ENCODE results near the gene NSDHL.

The NSDHL gene

DNA sequence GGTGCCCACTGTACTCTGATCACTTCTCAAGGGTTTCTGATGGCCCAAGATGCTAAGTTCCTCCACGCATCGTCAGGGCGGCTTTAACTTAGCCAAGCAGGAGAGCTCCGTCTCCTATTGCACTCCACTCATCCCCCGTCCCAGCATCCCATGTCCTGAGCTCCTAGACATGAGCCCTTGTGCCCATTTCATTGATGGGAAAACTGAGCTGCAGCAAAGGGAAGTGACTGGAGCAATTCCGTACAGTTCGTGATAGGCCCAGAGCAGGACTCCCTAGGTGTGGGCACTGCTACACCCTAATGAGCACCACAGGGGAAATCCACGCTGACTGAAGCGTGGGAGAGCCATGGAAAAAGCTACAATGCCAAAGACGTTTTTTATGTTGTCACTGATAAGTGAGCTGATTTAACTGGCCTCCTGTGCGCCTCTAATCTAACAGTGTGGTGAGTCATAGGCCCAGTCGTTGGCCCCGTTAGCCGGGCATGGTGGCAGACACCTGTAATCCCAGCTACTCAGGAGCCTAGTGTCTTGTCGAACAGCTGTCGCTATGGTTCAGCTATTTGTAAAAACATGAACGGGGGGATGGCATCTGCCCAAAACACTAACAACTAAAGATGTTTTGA, 14.9 kb downstream of the NSDHL start:
- no peak for DNase-seq

DNA sequence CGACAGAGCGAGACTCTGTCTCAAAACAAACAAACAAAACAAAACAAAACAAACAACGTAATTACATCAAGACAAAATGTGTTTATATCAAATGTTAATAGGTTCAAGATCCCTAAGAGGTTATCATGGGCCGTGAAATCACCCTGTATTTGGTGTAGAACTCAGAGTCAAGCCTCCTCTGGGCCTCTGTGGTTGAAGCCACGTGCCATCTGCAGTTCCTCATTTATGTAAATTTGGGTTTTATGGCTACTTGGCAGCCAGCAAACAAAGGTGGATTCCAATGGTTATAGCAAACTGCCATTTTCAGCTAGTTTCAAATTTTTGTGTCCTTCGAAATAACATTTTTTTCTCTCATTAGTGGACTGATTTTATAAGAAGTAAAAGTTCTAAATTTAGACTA, 16.4 kb downstream of the NSDHL start:
- no peak for DNase-seq

DNA sequence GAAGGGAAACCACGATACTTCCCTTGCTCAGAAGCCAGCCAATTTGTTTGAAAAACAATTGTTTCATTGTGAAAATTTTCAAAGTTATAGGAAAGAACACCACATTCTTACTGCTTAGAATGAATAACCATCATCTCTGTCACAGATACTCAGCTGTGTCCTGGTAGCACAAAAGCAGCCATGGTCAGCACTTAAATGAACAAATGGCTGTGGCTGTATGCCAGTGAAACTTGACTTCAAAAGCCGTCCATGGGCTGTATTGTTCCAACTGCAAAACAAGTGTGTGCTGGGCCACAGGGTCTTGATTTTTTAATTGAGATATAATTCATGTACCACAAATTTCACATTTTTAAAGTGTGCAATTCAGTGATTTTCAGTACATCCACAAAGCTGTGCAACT, 19.6 kb downstream of the NSDHL start:
- DNase-seq = no peak

DNA sequence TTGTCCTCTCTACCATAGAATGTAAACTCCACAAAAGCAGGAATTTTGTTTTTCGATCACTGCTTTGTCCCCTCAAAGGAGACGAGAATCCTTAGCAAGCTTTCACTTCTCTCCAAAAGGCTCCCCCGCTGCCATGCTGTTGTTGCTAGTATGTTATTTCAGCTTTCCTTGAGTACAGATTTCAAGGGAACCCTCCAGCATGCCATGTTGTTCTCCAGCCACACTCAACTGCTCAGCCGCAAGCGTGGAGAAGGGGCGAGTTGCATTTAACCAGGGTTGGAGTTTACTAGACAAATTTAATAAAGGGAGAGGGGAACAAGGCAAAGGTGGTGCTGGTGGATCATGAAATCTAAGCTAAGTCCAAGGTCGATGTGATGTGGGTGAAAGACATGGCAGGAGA, 23.1 kb downstream of the NSDHL start:
- DNase-seq = no peak

DNA sequence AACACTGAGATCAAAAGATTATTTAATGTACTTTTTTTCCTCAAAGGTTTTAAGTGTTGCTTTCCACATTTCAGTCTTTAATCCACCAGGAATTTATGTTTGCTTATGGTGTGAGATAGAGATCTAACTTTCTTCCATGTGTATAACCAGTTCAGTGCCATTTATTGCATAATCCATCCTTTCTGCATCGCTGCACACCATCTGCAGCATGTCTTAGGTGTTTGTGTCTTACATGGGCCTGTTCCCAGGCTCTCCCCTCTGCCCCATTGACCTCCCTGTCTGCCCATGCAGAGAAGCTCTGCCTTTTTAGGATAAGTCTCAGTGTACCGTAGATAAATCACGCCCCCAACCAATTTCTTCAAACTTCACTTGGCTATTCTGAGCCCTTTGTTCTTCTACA, 30.3 kb downstream of the NSDHL start:
- no peak for DNase-seq

DNA sequence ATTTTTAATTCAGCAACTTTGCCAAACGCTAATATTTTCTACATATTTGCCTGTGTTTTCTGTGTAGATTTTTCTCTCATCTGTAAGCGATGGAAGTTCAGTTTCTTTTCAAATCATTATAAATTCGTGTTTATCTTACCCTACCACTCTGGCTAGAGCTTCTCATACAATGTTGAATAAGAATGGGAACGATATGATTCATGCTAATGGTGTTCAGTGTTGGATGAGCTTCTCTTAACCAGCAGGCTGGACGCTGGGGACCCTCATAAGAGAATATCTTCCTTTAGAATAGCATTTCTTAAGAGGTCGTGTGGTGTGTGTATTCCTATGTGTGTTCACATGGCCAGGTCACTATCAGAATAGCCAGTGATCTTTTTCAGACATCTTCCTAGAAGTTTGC, 31.0 kb downstream of the NSDHL start:
- no peak for DNase-seq

DNA sequence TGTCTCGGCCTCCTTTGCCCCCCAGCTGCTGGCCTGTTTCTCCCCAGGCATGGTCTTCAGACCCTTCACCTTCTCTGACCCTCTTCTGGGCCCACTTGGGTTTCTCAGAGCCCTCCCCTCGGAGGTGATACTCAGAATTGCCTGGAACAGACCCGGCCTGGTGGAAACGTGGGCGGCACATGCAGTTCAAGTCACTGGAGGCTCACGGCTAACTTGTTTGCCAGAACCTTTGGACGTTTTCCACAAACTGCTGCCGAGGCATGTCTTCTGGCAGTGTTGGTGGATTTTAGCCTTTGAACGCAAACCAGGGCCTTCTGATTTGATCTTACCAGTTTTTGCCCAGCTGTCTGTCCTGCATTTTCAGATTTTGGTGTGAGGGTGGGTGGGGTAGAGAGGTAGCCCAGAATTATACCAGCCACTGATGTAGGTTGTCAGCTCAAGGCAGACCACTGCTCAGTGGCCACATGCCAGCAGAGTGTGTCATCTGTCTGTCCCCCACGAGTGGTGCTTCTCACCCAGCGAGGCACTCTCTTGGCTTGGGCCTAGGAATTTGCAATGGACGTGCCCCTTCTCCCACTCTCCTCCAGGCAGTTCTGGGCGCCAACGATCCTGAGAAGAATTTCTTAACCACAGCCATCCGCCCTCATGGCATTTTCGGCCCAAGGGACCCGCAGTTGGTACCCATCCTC, 34.5 kb downstream of the NSDHL start:
- DNase-seq = no peak

DNA sequence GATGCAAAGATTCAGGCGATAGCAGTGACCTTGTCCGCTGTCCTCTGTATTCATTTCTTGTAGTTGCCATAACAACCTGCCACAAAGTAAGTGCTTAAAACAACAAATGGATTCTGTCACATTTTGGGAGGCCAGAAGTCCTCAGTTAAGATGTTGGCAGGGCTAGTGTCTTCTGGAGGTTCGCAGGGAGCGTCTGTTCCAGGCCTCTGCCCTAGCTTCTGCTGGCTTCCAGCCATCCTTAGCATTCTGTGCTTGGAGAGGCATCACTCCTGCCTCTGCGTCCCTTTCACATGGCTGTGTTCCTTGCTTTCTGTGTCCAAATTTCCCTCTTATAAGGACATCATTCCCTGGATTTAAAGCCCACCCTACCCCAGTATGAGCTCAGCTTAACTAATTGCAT, 35.5 kb downstream of the NSDHL start:
- DNase-seq = no peak

DNA sequence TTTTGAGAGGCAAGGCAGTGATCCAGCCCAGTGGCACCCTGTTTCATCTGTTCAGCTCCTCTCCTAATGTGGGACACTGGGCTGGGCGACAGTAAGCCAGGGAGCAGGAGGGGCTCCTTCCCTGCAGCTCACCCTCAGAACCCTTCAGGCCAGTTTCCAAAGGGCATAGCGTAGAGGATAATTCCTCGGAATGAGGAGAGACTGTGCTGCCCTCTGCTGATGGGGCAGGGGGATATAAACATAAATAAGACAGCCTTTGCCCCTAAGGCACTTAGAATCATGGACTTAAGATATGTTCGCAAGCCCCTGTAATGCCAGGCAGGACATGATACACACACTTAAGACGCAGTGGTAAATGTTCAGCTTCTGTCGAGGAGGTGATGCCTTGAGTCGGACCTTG, 39.1 kb downstream of the NSDHL start:
- no peak for DNase-seq

DNA sequence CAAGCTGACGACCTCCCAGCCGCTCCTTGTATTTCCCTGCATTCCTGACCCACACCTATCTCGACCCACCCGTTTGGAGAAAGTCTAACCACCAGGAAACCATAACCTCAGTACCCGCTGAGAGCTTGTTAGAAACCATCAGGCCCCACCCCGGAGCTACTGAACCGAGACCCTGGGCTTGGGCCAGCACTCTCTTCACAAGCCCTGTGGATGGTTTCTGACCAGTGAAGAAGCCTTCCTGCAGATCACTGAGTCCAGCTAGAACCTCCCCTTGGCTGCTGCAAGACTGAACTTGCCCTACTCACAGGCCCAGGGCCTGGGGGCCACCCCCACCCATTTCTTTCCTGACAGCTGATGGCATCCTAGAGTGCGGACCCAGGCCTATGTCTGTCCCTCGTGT, 40.4 kb downstream of the NSDHL start:
- no peak for DNase-seq

DNA sequence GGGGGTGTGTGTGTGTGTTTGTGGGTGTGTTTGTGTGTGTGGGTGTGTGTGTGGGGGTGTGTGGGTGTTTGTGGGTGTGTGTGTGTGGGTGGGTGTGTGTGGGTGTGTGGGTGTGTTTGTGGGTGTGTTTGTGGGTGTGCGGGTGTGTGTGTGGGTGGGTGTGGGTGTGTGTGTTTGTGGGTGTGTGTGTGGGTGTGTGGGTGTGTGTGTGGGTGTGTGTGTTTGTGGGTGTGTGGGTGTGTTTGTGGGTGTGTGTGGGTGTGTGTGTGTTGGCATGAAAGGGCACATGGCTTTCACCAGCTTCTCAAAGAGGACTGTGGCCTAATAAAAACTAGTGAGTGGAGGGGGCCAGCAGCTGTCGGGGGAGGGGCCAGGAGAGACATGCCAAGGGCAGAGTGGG, 41.7 kb downstream of the NSDHL start:
- no peak for DNase-seq

DNA sequence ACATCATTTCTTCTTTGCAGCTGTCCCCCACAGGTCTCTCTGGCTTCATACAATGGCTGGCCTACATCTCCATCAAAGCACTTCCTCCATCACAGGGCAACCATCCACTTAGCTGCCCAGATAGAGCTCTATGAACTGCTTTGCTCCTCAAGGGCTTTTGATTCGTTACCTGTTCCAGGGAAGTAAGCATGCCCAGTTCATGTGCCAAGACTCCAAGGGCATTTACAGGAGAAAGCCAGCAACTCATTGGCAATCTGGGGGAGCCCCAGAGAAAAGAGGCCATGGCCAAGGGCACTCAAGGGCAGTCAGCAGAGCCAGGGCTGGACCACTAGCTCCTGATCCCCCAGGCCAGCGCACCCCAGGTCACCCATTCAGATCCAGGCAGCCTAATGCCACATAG, 42.5 kb downstream of the NSDHL start:
- no peak for DNase-seq

DNA sequence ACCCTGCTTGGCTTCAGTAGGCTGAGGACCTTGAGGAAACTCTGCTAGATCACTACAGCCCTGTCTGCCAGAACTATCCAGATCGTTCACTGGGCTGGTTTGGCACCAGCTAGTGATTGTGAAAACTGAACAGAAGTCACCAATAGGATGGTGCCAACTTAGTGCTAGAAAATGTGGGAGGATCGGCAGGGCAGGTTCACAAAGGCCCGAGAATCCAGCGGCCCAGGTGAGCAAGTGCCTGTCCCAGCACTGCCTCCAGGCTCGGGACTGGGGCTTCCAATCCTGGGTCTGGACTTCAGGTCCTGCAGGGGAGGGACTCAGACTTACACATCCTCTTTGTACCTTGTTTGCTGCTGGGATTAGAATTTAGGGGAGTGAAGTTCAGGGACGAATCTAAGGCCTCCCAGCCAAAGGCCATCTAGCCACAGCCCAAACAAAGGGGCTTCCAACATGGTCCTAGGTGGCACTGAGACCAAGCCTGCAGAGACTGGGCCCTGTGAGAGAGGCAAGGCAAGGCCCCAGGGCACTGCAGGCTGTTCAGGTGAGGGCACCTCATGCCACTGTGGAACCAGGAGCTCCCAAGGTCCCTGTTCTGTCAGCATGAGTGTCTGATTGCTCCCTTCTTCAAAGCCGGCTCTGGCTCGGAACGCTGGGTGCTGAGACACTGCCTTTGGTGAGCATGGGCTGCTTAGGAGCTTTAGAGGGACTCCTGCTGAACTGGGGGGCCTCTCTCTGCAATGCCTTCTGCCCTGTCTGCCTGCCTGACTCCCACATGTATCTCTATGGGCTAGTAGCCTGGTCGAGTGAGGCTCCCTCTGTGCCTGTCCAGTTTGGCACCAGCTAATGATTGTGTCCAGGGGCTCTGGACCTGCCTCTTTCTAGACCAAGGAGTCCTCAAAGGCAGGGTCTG, 46.3 kb downstream of the NSDHL start:
- DNase-seq = no peak

DNA sequence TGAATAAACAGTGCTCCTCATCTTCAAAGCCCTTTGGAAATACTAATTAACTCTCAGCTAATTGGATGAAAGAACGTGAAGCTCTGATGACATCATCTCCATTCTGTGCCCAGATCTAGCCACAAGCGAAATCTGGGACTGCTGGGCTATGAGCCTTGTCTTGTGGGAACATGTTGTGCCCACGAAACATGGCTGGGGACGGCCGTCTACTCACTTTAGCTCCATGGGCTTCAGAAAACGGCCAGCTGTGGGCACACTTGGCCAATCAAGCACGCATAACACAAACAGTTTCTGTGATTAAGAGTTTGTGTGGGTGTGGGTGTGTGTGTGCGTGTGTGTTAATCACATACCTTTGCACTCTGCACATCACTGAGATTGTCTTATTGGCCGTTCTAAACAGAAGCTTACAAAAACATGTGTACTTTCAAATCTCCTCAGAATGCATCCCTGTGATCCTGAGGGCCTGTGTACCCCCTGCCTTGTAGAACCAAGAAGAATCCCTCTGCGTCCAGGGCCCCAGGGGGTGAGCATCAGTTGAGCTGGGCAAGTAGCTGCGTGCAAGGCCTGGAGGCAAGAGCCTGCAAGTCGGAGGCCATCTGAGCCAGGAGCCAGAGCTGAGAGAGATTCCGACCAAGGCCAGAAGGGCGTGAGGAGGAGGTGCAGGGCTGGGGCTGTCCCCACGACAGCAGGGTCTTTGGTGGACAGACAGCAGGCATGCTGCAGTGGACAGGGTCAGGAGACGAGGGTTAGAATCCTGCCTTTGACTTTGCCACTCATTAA, 48.3 kb downstream of the NSDHL start:
- no peak for DNase-seq

DNA sequence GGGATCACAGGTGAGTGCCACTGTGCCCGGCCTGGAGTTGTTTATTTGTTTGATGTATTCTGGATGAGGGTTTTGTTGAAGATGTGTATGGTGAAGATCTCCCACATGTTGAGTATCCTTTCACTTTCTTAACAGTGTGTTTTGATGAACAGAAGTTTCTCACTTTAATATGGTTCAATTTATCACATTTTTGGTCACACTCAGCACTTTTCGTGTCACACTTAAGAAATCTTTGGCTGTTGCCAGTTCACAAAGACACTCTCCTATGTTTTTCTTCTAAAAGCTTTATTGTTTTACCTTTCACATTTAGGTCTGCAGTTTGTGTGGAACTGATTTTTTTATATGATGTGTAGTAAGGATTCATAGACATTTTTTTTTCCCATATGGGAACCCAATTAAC, 50.4 kb downstream of the NSDHL start:
- DNase-seq = no peak

DNA sequence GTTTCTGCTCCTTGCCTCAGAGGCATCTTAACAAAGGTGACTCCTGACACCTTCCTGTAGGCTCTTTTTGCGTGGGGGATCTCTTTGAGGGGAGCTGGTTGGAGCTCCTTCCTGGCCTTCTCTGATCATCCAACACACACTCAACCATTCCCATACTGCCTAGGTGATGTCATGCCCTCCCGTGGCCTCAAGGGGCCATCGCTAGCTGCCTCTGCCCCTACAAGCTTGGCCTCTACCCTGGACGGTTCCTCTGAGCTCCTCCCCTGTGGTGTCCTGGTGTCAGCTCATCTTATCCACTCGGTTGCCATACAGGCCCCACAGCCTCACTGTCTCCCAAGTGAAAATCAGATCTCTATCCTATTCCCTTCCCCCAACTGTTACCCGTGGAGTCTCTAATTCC, 53.3 kb downstream of the NSDHL start:
- DNase-seq = no peak

DNA sequence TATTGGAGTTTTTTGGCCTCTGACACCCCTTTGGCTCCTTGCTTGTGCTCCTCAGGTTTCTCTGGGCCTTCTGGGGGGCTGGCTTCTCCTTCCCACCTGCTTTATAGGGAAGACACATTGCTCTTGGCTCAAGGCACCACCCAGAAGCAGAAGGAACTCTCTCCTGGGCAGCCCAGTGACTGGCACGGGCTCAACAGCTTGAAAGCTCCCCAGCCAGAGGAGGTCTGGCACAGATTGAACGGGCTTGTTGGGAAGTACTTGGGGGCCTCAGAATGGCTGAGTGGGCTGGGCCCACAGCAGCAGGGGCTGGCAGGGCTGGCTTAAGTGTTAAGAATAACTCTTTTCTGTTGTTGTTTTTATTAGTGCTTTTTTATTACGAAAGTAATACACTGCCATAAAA, 55.9 kb downstream of the NSDHL start:
- DNase-seq = no peak

DNA sequence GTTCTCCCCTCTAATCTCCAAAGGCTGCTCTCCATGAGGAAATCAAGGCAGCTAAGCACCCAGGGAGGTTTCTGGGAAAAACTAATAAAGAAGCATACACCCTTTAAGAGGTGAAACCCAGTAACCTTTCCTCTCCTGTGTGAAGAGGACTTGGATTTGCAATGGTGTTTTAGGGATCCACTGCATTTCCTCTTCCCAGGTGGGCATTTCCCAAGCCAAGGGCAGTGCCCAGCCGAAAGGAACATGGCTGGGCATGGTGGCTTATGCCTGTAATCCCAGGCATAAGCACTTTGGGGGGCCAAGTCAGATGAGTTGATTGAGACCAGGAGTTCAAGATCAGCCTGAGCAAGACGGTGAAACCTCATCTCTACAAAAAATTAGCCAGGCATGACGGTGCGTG, 61.6 kb downstream of the NSDHL start:
- DNase-seq = no peak

DNA sequence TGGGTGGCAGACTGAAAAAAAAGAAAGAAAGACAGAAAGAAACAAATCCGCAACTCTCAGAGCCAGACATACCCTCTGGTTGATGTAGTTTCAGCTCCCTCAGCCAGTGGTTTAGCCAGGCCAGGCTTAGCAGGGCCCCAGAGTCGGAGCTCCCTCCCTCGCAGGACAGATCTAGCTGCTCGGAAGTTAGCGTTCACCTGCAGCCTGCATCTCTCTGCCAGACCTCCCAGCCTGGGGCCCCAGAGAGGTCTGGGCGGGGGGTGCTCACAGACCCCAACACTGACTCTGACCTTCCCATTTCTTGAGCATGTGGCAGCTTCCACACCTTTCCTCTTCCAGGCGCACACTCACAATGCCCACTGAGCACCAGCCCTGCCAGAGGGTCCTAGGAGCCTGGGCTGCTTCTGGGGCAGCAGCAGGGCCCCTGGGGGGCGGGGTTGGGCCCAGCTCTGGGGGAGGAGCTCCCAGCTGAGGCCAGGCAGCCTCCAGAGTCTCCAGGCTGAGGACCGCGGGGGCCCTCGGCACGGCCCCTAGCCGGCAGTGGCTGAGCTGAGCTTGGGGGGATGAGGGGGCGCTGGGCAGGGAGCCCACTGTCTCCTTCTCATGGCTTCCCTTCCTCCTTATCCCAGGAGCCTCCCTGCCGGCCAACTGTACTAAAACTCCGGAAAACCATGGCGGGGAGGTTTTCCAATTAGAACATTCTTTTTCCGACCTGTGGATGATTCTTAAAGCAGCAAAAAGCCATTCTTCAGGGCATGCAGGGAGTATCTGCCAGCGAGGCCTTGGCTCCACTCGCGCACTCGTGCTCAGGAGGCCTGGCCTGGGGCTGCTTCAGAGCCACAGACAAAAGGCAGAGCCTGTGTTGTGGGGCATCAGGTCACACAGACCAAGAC, 62.4 kb downstream of the NSDHL start:
- no peak for DNase-seq

DNA sequence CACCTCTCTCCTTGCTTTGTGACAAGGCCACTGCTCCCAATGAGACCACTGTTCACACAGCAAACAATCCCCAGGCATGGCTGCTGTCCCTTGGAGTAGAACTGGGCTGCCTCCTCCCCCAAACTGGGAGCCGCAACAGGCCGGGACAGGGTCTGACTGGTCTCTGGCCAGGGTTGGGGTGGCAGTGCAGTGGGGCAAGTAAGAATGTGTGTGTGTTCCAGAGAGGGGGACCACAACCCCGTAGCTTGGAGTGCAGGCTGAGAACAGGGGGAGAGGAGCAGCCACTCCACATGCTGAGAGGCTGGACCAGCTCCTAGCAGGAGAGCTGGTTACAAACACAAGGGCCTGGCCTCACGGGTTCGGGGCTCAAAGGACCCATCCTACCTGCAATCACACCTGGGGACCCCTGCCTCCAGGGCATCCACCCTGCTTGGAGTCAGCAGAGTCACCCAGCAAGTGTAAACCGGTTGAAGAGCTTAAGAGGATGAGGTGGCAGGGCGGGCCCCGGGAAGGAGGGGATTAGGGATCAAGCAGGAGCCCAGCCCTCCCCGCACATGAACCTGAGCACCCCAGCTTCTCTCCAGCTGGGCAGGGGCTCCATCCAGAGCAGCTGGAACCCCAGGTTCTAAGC, 63.2 kb downstream of the NSDHL start:
- no peak for DNase-seq

DNA sequence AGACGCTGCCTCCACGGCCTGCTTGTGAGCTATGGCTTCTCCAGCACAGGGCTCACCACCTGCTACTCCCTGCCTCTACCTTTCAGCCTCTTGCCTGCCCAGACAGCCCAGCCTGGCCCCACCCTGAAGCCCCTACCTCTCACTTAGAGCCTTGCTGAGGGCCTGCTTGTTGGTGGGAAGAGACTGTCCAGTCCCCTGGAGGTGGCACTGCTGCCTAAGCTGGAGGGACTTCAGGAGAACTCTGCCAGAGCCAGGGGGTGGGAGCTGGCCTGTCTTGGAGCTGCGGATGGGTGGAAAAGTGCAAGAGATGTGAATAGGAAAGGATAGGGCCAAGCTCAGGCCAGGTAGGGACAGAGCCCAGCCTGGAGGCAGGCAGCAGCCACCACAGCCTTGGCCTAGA, 64.3 kb downstream of the NSDHL start:
- no peak for DNase-seq
